Measurements from ENCODE around the gene AKAP12.

Gene AKAP12

DNA sequence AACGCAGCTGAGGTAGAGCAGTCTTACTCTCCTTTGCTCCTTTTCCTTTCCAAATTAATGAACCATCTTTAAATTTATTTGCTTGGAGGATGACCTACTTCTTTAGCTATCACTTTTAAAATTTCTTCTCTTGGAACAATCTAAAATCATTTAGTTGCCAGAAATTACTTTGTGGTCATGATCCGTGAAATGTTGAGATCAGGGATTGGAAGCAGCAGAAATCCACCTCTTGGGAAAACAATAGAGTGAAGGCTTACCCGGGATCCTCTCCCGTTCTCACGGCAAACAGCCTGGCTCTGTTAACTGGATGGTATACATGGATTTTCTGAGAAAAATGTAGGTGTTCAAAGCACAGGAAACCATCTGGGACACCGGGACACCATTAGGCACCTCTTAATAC lies 7.7 kb downstream of the AKAP12 start:
- no peak overlapping the region for H3K27ac ChIP-seq
- no peaks in the 10 kb centered on the region for H3K9me3 ChIP-seq (ENCODE audit: severe bottlenecking)
- no peaks in the 10 kb centered on the region for H3K27me3 ChIP-seq (ENCODE audit: insufficient read depth, low read depth, severe bottlenecking)
- DNase-seq, result no peak
- no peak overlapping the region for H3K4me3 ChIP-seq (ENCODE audit: low read depth, low read length)
- TF ChIP-seq, protein P1, sequence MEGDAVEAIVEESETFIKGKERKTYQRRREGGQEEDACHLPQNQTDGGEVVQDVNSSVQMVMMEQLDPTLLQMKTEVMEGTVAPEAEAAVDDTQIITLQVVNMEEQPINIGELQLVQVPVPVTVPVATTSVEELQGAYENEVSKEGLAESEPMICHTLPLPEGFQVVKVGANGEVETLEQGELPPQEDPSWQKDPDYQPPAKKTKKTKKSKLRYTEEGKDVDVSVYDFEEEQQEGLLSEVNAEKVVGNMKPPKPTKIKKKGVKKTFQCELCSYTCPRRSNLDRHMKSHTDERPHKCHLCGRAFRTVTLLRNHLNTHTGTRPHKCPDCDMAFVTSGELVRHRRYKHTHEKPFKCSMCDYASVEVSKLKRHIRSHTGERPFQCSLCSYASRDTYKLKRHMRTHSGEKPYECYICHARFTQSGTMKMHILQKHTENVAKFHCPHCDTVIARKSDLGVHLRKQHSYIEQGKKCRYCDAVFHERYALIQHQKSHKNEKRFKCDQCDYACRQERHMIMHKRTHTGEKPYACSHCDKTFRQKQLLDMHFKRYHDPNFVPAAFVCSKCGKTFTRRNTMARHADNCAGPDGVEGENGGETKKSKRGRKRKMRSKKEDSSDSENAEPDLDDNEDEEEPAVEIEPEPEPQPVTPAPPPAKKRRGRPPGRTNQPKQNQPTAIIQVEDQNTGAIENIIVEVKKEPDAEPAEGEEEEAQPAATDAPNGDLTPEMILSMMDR (IDR thresholded peaks at IDR 0.05; ENCODE audit: low read depth, low read length), result no peak
- no peaks in the 10 kb centered on the region for H3K36me3 ChIP-seq

DNA sequence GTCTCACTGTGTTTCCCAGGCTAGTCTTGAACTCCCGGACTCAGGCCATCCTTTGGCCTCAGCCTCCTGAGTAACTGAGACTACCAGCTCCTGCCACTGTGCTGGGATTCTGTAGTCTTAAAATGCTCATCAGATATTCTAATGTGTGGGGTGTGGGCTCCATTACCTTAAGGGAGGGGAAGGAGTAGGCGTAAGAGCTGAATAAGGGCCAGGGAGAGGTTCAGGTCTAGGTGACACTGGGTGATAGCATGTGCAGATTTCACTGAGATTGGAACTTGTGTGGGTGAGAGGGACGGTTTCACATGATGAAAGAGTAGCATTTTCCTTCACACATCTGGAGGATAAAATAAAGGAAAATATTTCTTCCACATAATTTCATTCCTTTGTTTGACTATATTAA lies 8.5 kb downstream of the AKAP12 start:
- Histone ChIP-seq H3K4me3 (ENCODE audit: low read depth, low read length) (no peak overlapping the region), H3K36me3 (no peaks in the 10 kb centered on the region), H3K27ac (no peak overlapping the region), H3K27me3 (ENCODE audit: insufficient read depth, low read depth, severe bottlenecking) (no peaks in the 10 kb centered on the region), H3K9me3 (ENCODE audit: severe bottlenecking) (no peaks in the 10 kb centered on the region)
- TF ChIP-seq, protein P1 (IDR thresholded peaks at IDR 0.05; ENCODE audit: low read depth, low read length), result no peak
- DNase-seq, result no peak

DNA sequence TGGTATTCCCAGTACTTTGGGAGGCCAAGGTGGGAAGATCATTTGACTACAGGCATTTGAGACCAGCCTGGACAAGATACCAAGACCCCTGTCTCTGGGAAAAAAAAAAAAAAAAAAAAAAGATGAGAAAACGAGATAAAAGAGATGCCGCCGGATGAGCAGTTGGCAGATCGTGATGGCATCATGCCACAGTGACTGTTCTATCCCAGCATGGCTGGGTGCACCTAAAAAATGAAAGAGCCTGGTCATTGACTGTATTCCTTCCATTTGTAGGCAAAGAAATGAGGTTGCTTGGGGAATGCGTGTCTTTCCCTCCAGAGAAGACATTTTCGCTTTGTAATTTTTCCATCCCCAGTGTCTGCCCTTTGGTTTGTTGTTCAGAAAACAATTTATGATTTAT lies 12.9 kb downstream of the AKAP12 start:
- no peaks in the 10 kb centered on the region for H3K9me3 ChIP-seq (ENCODE audit: severe bottlenecking)
- DNase-seq, result no peak
- H3K4me3 ChIP-seq (ENCODE audit: low read depth, low read length), result no peak overlapping the region
- TF ChIP-seq, protein P1 (IDR thresholded peaks at IDR 0.05; ENCODE audit: low read depth, low read length), result no peak
- H3K27me3 ChIP-seq (ENCODE audit: insufficient read depth, low read depth, severe bottlenecking), result no peaks in the 10 kb centered on the region
- H3K27ac ChIP-seq, result no peak overlapping the region
- H3K36me3 ChIP-seq, result no peaks in the 10 kb centered on the region

DNA sequence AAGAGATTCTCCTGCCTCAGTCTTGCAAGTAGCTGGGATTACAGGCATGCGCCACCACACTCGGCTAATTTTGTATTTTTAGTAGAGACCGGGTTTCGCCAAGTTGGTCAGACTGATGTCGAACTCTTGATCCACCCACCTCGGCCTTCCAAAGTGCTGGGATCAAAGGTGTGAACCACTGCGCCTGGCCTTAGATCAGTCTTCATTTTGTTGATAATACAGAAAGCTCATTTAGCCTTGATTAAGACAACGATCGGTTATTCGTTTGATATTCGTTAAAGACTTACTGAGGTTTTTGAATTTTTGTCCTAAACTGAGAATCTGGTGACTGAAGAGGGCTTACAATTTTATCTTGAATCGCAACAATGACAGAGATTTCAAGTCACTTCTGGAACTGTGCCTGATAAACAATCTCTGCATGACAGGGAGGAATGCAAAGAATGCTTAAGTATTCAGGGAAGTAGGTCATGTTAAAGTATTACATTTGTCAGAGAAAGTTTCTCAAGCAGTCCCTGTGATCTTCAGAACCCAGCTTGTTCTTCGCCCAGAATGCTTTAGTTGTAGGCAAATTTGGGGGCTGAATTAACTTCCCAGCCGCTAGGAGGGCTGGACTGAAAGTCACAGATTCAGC lies 14.8 kb downstream of the AKAP12 start:
- H3K36me3 ChIP-seq, result no peaks in the 10 kb centered on the region
- H3K4me3 ChIP-seq (ENCODE audit: low read depth, low read length), result no peak overlapping the region
- TF ChIP-seq, protein P1 (IDR thresholded peaks at IDR 0.05; ENCODE audit: low read depth, low read length), result no peak
- H3K9me3 ChIP-seq (ENCODE audit: severe bottlenecking), result no peaks in the 10 kb centered on the region
- DNase-seq, result no peak
- H3K27me3 ChIP-seq (ENCODE audit: insufficient read depth, low read depth, severe bottlenecking), result no peaks in the 10 kb centered on the region
- no peak overlapping the region for H3K27ac ChIP-seq

DNA sequence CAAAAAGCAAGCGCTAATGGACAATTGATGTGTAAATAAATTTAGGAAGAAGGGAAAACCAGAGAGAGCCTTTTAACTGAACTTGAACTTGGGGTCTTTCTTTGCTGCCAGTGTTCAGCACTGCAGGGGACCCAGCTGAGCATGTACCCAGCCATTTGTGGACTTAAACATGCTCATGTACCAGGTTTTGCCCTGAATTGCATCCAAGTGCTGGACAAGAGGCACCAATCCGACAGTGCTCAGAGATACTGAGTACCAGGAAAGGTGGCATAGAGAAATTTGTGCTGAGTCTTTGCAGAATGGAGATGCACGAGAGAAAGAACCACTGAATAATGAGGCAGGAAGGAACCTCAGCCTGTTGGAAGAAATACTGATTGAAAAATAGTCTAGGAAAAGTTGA lies 16.0 kb downstream of the AKAP12 start:
- H3K27ac ChIP-seq, result no peak overlapping the region
- no peak for DNase-seq
- no peaks in the 10 kb centered on the region for H3K9me3 ChIP-seq (ENCODE audit: severe bottlenecking)
- TF ChIP-seq, protein P1 (IDR thresholded peaks at IDR 0.05; ENCODE audit: low read depth, low read length), result no peak
- no peaks in the 10 kb centered on the region for H3K27me3 ChIP-seq (ENCODE audit: insufficient read depth, low read depth, severe bottlenecking)
- no peaks in the 10 kb centered on the region for H3K36me3 ChIP-seq
- H3K4me3 ChIP-seq (ENCODE audit: low read depth, low read length), result no peak overlapping the region

DNA sequence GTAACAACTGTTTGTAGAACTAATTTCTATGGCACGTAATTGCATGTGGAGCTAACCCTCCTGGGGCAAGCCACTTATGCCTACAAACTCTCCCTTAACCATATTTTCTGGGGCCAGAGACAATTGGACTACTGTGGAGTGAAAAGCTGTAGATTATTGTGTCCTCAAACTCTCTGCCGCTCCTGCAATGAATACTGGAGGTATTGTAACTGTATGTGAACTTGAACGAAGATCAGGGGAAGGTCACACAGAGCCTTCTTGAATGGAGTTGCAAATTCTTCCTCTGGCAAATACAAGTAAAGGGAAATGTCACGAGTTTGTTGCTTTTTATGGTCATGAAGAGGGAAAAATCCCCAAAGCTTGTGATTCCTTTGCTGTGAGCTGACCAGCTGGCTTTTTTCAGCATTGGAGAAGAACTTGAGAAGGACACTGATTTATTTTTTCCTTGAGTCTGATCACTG lies 18.2 kb downstream of the AKAP12 start:
- Histone ChIP-seq H3K36me3 (no peaks in the 10 kb centered on the region), H3K4me3 (ENCODE audit: low read depth, low read length) (no peak overlapping the region), H3K27me3 (ENCODE audit: insufficient read depth, low read depth, severe bottlenecking) (no peaks in the 10 kb centered on the region), H3K27ac (no peak overlapping the region), H3K9me3 (ENCODE audit: severe bottlenecking) (no peaks in the 10 kb centered on the region)
- TF ChIP-seq, protein P1 (IDR thresholded peaks at IDR 0.05; ENCODE audit: low read depth, low read length), result no peak
- DNase-seq, result no peak

All from WERI-Rb-1 (cell line).